ENCODE results near the gene ACSF3.

The ACSF3 gene

GRCh38 chr16:89102481-89103073, 8.9 kb downstream of the ACSF3 start:
- no peak for TF ChIP-seq GATA3 (IDR thresholded peaks at IDR 0.05; ENCODE audit: low read depth, low read length)
- TF ChIP-seq GATA2 (IDR thresholded peaks at IDR 0.05; ENCODE audit: low read depth, low read length): no peak

- TF ChIP-seq GATA2 (IDR thresholded peaks at IDR 0.05; ENCODE audit: low read depth, low read length): no peak
- no peak for TF ChIP-seq GATA3 (IDR thresholded peaks at IDR 0.05; ENCODE audit: low read depth, low read length)
Observed at GRCh38 chr16:89103156-89103555, 9.5 kb downstream of the ACSF3 start.

- TF ChIP-seq GATA3 (IDR thresholded peaks at IDR 0.05; ENCODE audit: low read depth, low read length): no peak
- TF ChIP-seq GATA2 (IDR thresholded peaks at IDR 0.05; ENCODE audit: low read depth, low read length): no peak
Observed at GRCh38 chr16:89103781-89104180, 10.1 kb downstream of the ACSF3 start.

- TF ChIP-seq GATA2 (IDR thresholded peaks at IDR 0.05; ENCODE audit: low read depth, low read length): no peak
- no peak for TF ChIP-seq GATA3 (IDR thresholded peaks at IDR 0.05; ENCODE audit: low read depth, low read length)
Observed at GRCh38 chr16:89104303-89104702, 10.7 kb downstream of the ACSF3 start.

- TF ChIP-seq GATA3 (IDR thresholded peaks at IDR 0.05; ENCODE audit: low read depth, low read length) (no peak), GATA2 (IDR thresholded peaks at IDR 0.05; ENCODE audit: low read depth, low read length) (no peak)
Observed at GRCh38 chr16:89104930-89105571, 11.4 kb downstream of the ACSF3 start.

- TF ChIP-seq GATA3 (IDR thresholded peaks at IDR 0.05; ENCODE audit: low read depth, low read length): no peak
- TF ChIP-seq GATA2 (IDR thresholded peaks at IDR 0.05; ENCODE audit: low read depth, low read length): no peak
Observed at GRCh38 chr16:89105599-89106151, 12.0 kb downstream of the ACSF3 start.

GRCh38 chr16:89106533-89107202, 13.0 kb downstream of the ACSF3 start:
- TF ChIP-seq GATA3 (IDR thresholded peaks at IDR 0.05; ENCODE audit: low read depth, low read length) (no peak), GATA2 (IDR thresholded peaks at IDR 0.05; ENCODE audit: low read depth, low read length) (no peak)

GRCh38 chr16:89107203-89107582, 13.5 kb downstream of the ACSF3 start:
- TF ChIP-seq GATA3 (IDR thresholded peaks at IDR 0.05; ENCODE audit: low read depth, low read length) (no peak), GATA2 (IDR thresholded peaks at IDR 0.05; ENCODE audit: low read depth, low read length) (no peak)

- TF ChIP-seq GATA3 (IDR thresholded peaks at IDR 0.05; ENCODE audit: low read depth, low read length): no peak
- no peak for TF ChIP-seq GATA2 (IDR thresholded peaks at IDR 0.05; ENCODE audit: low read depth, low read length)
Observed at GRCh38 chr16:89108416-89108815, 14.8 kb downstream of the ACSF3 start.

- TF ChIP-seq GATA2 (IDR thresholded peaks at IDR 0.05; ENCODE audit: low read depth, low read length) (no peak), GATA3 (IDR thresholded peaks at IDR 0.05; ENCODE audit: low read depth, low read length) (no peak)
Observed at GRCh38 chr16:89110641-89111040, 17.0 kb downstream of the ACSF3 start.

GRCh38 chr16:89111263-89111662, 17.6 kb downstream of the ACSF3 start:
- TF ChIP-seq GATA3 (IDR thresholded peaks at IDR 0.05; ENCODE audit: low read depth, low read length) (no peak), GATA2 (IDR thresholded peaks at IDR 0.05; ENCODE audit: low read depth, low read length) (no peak)

GRCh38 chr16:89112377-89113151, 18.9 kb downstream of the ACSF3 start:
- TF ChIP-seq GATA3 (IDR thresholded peaks at IDR 0.05; ENCODE audit: low read depth, low read length) (no peak), GATA2 (IDR thresholded peaks at IDR 0.05; ENCODE audit: low read depth, low read length) (no peak)

GRCh38 chr16:89113152-89113547, 19.5 kb downstream of the ACSF3 start:
- no peak for TF ChIP-seq GATA2 (IDR thresholded peaks at IDR 0.05; ENCODE audit: low read depth, low read length)
- no peak for TF ChIP-seq GATA3 (IDR thresholded peaks at IDR 0.05; ENCODE audit: low read depth, low read length)

- no peak for TF ChIP-seq GATA3 (IDR thresholded peaks at IDR 0.05; ENCODE audit: low read depth, low read length)
- no peak for TF ChIP-seq GATA2 (IDR thresholded peaks at IDR 0.05; ENCODE audit: low read depth, low read length)
Observed at GRCh38 chr16:89113661-89114060, 20.0 kb downstream of the ACSF3 start.

All from SH-SY5Y (cell line).